Urinary bladder (tissue), 4 donors: Measurements from ENCODE around the gene SH3PXD2B. TPM values are rescaled to one million over a fixed set of nuclear protein-coding genes. Genes with fewer than 3 reads are reported as not detected.
"Not testable (repeated sequence)": the region's sequence is repeated elsewhere in the genome, so short reads cannot be mapped to it uniquely, and the experiment has no call there.

Experiments
- DNase-seq: peaks from one replicate; pipeline ENCODE4 v3.0.0-alpha.2; 2015; ENCODE audit errors: extremely low spot score
- H3K27ac ChIP-seq: one replicate; pipeline ENCODE4 v1.5.1; 2013; ENCODE audit warnings: low read depth, mild to moderate bottlenecking, moderate library complexity
- H3K36me3 ChIP-seq: one replicate; pipeline ENCODE4 v1.6.1; 2013; ENCODE audit warnings: mild to moderate bottlenecking, moderate library complexity; ENCODE audit not compliant: insufficient read depth
- H3K4me1 ChIP-seq: one replicate; pipeline ENCODE4 v1.6.1; 2013; ENCODE audit warnings: mild to moderate bottlenecking, moderate library complexity; ENCODE audit not compliant: insufficient read depth
- H3K4me3 ChIP-seq: one replicate; pipeline ENCODE4 v1.5.1; 2013; ENCODE audit warnings: low read depth, low read length
- WGBS: extraction: QIAGEN DNeasy Blood & Tissue Kit; methylation state at CpG from one replicate; pipeline ENCODE4 v1.1.7; 2013; 5-methylcytosine and 5-hydroxymethylcytosine counted together
- polyA plus RNA-seq: library from polyadenylated mRNA; stranded (reverse); fragments of 200-250 nt; gene quantifications from one replicate; pipeline ENCODE4 v1.2.3, GENCODE V29; 2013
- total RNA-seq: library from RNA; depleted of rRNA; stranded (reverse); fragments of >200 nt; gene quantifications from one replicate; pipeline ENCODE4 v1.2.3, GENCODE V29; 2014
- donor health status: healthy with polysubstance abuse.
- donor health status: healthy.

SH3PXD2B gene
- total and polyA plus RNA-seq, 2 donors, result 24.3 to 39.4 TPM

DNA sequence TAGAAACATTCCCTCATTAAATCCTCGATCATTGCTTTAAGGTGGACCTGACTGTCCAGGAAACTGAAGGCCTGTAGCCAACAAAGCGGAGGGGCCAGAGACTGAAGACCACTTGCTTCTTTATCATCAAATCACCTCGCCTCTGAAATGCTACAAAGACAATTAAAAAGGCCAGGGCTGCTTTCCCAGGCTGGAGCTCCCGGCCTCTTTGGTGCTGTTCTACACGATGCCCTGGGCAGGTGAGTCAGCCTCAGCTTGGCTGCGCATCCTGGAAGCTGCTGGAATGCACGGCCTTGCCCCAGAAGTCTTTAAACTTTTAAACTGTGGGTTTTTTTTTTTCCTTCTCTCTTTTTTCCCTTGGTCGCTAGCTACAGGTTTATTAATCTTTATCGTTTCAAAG, 46.5 kb downstream of the SH3PXD2B start:
- Histone ChIP-seq H3K27ac (no peak overlapping the region), H3K36me3 (no peaks in the 10 kb centered on the region), H3K4me3 (no peak overlapping the region), H3K4me1 (no peaks in the 10 kb centered on the region)
- no peak for DNase-seq
- WGBS, result 55% methylated on average over 9 of the region's 9 CpGs

DNA sequence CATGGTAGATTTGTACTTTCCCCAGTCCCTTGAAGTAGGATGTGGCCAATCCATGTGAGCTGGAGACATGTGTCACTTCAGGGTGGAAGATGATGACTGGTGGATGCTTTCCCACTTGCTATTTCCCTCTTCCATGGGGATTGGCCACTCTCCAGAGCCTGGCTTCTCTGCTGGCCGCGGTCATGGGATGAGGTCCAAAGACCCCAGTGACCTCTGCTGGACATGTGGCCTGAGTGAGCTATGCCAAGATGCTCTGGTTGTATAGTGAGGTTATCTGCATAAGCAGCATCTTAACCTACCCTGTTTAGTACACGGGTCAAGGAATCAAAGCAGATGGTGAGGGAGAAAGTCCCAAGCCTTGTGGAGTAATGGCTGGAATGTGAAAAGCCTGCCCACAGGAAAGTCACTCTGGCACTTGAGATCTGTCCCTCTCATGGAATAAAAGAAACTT, 47.1 kb downstream of the SH3PXD2B start:
- no peak for DNase-seq
- no peak overlapping the region for H3K27ac ChIP-seq
- WGBS, result 18% methylated on average over 3 of the region's 3 CpGs
- no peaks in the 10 kb centered on the region for H3K4me1 ChIP-seq
- H3K36me3 ChIP-seq, result no peaks in the 10 kb centered on the region
- no peak overlapping the region for H3K4me3 ChIP-seq

GRCh38 chr5:172405226-172406107, 48.9 kb downstream of the SH3PXD2B start:
- Histone ChIP-seq H3K27ac (no peak overlapping the region), H3K36me3 (no peaks in the 10 kb centered on the region), H3K4me3 (no peak overlapping the region), H3K4me1 (no peaks in the 10 kb centered on the region)
- WGBS, result 53% methylated on average over 9 of the region's 9 CpGs
- DNase-seq, result no peak

- H3K27ac ChIP-seq, result no peak overlapping the region
- DNase-seq, result no peak
- 91% methylated on average over 4 of the region's 4 CpGs for WGBS
- no peaks in the 10 kb centered on the region for H3K36me3 ChIP-seq
- no peaks in the 10 kb centered on the region for H3K4me1 ChIP-seq
- no peak overlapping the region for H3K4me3 ChIP-seq
Observed at GRCh38 chr5:172404746-172405145, 49.6 kb downstream of the SH3PXD2B start.

GRCh38 chr5:172403817-172404216, 50.5 kb downstream of the SH3PXD2B start:
- no peaks in the 10 kb centered on the region for H3K4me1 ChIP-seq
- DNase-seq, result no peak
- 30% methylated on average over 7 of the region's 7 CpGs for WGBS

GRCh38 chr5:172403189-172403796, 51.0 kb downstream of the SH3PXD2B start:
- peak; percentile 87 for DNase-seq
- H3K27ac ChIP-seq, result peak overlapping the region; percentile 84
- no peaks in the 10 kb centered on the region for H3K4me1 ChIP-seq
- no peaks in the 10 kb centered on the region for H3K36me3 ChIP-seq
- no peak overlapping the region for H3K4me3 ChIP-seq
- WGBS, result 18% methylated on average over 11 of the region's 11 CpGs

More at GRCh38 chr5:172403817-172404216, 50.5 kb downstream of the SH3PXD2B start:
- Histone ChIP-seq H3K27ac (peak overlapping the region; percentile 84), H3K36me3 (no peaks in the 10 kb centered on the region), H3K4me3 (no peak overlapping the region)

DNA sequence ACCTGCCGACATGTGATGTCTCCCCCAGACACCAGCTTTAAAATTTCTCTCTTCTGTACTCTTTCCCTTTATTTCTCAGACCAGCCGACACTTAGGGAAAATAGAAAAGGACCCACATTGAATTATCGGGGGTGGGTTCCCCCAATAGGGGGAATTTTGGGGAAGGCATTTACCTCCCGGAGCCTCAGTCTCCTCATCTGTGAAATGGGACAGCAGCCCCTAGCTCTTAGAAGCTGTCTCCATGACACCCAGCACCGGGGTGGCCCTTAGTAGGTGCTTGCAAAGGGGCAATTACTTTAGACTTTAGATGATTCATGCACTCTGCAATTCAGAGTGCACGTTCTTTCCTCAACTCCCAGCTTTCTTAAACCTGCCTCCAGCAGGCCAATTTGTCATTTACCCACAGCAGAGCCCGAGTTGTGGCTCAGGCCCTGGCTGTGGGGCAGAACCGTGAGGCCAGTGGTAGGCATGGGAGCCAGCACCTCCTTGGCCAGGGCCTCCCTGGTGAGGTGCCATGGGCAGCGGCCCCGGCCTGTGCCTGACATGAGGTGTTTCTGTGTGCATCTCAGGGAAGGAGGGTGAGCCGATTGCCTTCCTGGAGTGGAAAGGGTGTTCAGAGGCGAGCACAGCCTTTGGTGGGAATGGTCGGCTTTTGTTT, 51.7 kb downstream of the SH3PXD2B start:
- Histone ChIP-seq H3K27ac (peak overlapping the region; percentile 65), H3K4me1 (no peaks in the 10 kb centered on the region), H3K36me3 (no peaks in the 10 kb centered on the region), H3K4me3 (no peak overlapping the region)
- WGBS, result 43% methylated on average over 13 of the region's 13 CpGs
- no peak for DNase-seq

DNA sequence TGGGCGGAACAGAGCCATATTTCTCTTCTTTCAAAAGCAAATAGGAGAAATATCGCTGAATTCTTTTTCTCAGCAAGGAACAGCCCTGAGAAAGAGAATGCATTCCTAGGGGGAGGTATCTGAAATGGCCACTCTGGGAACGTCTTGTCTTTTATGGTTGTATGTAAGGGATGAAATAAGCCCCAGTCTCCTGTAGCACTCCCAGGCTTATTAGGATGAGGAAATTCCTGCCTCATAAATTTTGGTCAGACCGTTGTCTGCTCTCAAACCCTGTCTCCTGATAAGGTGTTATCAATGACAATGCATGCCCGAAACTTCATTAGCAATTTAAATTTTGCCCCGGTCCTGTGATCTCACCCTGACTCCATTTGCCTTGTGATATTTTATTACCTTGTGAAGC, 52.3 kb downstream of the SH3PXD2B start:
- not testable (repeated sequence) for DNase-seq, H3K27ac ChIP-seq, H3K36me3 ChIP-seq, H3K4me3 ChIP-seq, H3K4me1 ChIP-seq
- WGBS, result 71% methylated on average over 6 of the region's 6 CpGs

- no peaks in the 10 kb centered on the region for H3K4me1 ChIP-seq
- no peak overlapping the region for H3K27ac ChIP-seq
- 81% methylated on average over 4 of the region's 4 CpGs for WGBS
- no peaks in the 10 kb centered on the region for H3K36me3 ChIP-seq
- H3K4me3 ChIP-seq, result no peak overlapping the region
- DNase-seq, result no peak
Observed at GRCh38 chr5:172399826-172400225, 54.5 kb downstream of the SH3PXD2B start.

GRCh38 chr5:172399336-172399735, 55.0 kb downstream of the SH3PXD2B start:
- Histone ChIP-seq H3K36me3 (no peaks in the 10 kb centered on the region), H3K27ac (no peak overlapping the region), H3K4me1 (no peaks in the 10 kb centered on the region), H3K4me3 (no peak overlapping the region)
- WGBS, result 79% methylated on average over 6 of the region's 6 CpGs
- DNase-seq, result no peak

- H3K4me1 ChIP-seq, H3K36me3 ChIP-seq, H3K4me3 ChIP-seq, DNase-seq, H3K27ac ChIP-seq: not testable (repeated sequence)
- WGBS, result 77% methylated on average over 4 of the region's 4 CpGs
Observed at GRCh38 chr5:172398645-172399044, 55.7 kb downstream of the SH3PXD2B start.

GRCh38 chr5:172396994-172397393, 57.3 kb downstream of the SH3PXD2B start:
- not testable (repeated sequence) for H3K4me1 ChIP-seq, H3K4me3 ChIP-seq, H3K27ac ChIP-seq, DNase-seq, H3K36me3 ChIP-seq
- WGBS, result 91% methylated on average over 8 of the region's 8 CpGs

DNA sequence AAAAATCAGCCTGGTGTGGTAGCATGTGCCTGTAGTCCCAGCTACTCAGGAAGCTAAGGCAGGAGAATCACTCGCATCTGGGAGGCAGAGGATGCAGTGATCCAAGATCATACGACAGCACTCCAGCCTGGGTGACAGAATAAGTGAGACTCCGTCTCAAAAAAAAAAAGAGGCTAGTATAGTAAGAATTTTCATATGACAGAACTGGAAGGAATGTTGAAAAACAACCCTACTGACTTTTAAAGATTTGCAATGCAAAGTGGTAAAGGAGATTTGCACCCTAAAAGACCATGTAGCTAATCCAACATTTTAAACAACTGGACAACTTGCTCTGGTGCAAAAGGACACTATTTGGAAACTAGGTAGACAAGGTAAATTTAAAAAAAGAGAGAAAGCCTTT, 58.1 kb downstream of the SH3PXD2B start:
- H3K4me3 ChIP-seq, result no peak overlapping the region
- H3K27ac ChIP-seq, result no peak overlapping the region
- no peaks in the 10 kb centered on the region for H3K36me3 ChIP-seq
- no peak for DNase-seq
- no peaks in the 10 kb centered on the region for H3K4me1 ChIP-seq
- WGBS, result 97% methylated on average over 3 of the region's 3 CpGs

GRCh38 chr5:172395483-172395882, 58.8 kb downstream of the SH3PXD2B start:
- no peak overlapping the region for H3K4me3 ChIP-seq
- WGBS, result 78% methylated on average over 5 of the region's 5 CpGs
- H3K4me1 ChIP-seq, result no peaks in the 10 kb centered on the region
- H3K36me3 ChIP-seq, result no peaks in the 10 kb centered on the region
- no peak overlapping the region for H3K27ac ChIP-seq
- DNase-seq, result no peak
